ENCODE measurements around the gene KIAA0513.

GRCh38 chr16:85092851-85093250, 65.3 kb downstream of the KIAA0513 start:
- TF ChIP-seq POLR2AphosphoS5 (IDR thresholded peaks at IDR 0.05; ENCODE audit: low read depth, low read length) (no peak), REST (IDR thresholded peaks at IDR 0.05; ENCODE audit: insufficient read depth in 1 of 2, low read depth in 2 of 2, low read length in 2 of 2) (no peak), TAF1 (IDR thresholded peaks at IDR 0.05; ENCODE audit: borderline replicate concordance, insufficient read depth, low read length) (no peak)
